ENCODE measurements around the gene TNS1. TPM values are rescaled to one million over a fixed set of nuclear protein-coding genes. Genes with fewer than 3 reads are reported as not detected.

TNS1 gene
- total and polyA plus RNA-seq, 9 of the 15 experiments (the other 6 are each of a cell fraction or from before 2014, with no cell fraction given): 0.13 to 2.7 (median 0.77) TPM

- TF ChIP-seq AFF4 (CRISPR knock-in tag; IDR thresholded peaks at IDR 0.05) (no peak), THAP7 (CRISPR knock-in tag; IDR thresholded peaks at IDR 0.05) (no peak), ZKSCAN3 (CRISPR knock-in tag; IDR thresholded peaks at IDR 0.05) (no peak), CBX5 (IDR thresholded peaks at IDR 0.05; ENCODE audit: borderline replicate concordance, low read depth) (no peak), RUNX1 (IDR thresholded peaks at IDR 0.05; ENCODE audit: low read depth) (no peak), ILK (tag; IDR thresholded peaks at IDR 0.05; ENCODE audit: borderline replicate concordance, low read depth) (no peak), GTF2A2 (tag; IDR thresholded peaks at IDR 0.05) (no peak), FOXP4 (CRISPR knock-in tag; IDR thresholded peaks at IDR 0.05; ENCODE audit: borderline replicate concordance) (no peak), ARHGAP35 (IDR thresholded peaks at IDR 0.05; ENCODE audit: partially characterized antibody) (no peak), ZNF174 (CRISPR knock-in tag; IDR thresholded peaks at IDR 0.05) (no peak), SMC3 (conservative IDR thresholded peaks at IDR 0.05; ENCODE audit: insufficient read depth, low read depth, low read length) (no peak), DDX20 (tag; IDR thresholded peaks at IDR 0.05; ENCODE audit: low read depth) (no peak), RNF219 (CRISPR knock-in tag; IDR thresholded peaks at IDR 0.05) (no peak), CBX3 (IDR thresholded peaks at IDR 0.05; ENCODE audit: borderline replicate concordance in 1 of 2, low read length in 2 of 2) (no peak), ARID3B (CRISPR knock-in tag; IDR thresholded peaks at IDR 0.05; ENCODE audit: borderline replicate concordance) (no peak)
Measured at GRCh38 chr2:217842017-217842416, 160.8 kb downstream of the TNS1 start (continued).

Measured in K562 (cell line).